Measurements from ENCODE around the gene TUBA3C. TPM values are rescaled to one million over a fixed set of nuclear protein-coding genes. Genes with fewer than 3 reads are reported as not detected.
A peak's percentile ranks its signal among the peaks of the same experiment; 100 is the strongest.

The TUBA3C gene
- total RNA-seq, 1 experiment from 2014 or later, result 65.6 TPM

DNA sequence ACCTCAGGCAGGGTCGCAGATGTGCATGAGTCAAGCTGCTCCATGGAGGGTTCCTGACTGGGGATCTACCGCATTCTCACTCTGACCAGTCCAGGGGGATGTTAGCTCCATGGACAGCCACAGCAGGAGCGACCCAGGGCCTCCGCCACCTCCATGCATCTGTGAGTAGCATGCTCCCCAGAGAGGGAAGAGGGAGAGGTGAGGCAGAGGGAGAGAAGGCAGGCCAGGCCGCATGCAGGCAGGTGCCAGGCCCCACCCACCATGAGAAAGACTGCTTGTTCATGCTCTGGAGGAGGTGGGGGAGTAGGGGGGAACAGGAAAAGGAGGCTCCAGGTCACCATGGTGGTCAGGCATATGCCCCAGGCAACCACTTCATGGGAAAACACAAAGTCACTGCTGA lies 20.3 kb downstream of the TUBA3C start:
- no peak for DNase-seq (ENCODE audit: low spot score)

DNA sequence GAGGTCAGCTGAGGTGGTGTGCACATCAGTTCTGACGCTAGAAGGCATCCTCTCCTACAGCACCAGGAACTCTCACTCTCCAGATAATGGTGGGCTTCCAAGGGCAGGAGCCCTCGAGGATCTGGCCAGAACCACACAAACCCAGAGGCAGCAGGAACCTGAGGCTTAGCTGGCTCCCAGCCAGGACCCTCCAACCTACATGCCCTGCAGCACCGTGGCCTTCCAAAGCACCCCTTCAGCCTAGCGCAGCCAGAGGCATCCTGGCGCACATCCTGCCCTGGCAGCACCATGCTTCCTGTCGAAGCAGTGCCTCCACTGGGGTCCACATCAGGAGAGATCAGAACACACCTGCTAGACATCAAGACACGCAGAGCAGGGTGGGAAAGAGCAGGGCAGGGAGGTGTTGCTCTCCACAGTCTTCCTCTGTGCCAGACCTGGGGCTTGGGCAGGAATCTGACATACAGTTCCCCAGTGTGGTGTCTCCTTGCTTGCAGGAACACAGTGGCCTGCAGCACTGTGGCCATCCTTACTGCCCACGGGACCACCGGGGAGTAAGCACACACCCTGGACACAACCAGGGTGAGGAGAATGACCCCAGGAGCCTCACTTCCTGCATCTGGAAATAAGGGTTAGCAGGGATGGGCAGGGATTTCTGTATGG lies 21.7 kb downstream of the TUBA3C start:
- DNase-seq (ENCODE audit: low spot score), result no peak

DNA sequence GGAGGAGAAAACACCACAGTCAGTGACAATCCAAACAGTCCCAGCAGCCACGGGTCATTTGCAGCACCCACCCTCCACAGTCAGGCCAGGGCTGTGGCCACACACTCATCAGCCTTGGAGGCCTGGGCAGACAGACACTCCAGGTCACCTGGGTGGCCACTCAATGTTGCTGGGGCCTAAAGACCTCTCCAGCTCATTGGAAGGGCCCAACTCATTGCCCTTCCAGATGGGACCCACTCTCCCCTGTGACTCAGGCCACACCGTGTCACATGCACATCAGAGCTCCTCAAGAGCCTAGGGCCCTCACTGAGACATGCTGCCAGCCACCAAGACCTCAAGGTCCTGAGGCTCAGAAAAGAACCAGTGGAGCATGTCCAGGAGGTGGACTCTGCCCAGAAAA lies 22.4 kb downstream of the TUBA3C start:
- no peak for DNase-seq (ENCODE audit: low spot score)

DNA sequence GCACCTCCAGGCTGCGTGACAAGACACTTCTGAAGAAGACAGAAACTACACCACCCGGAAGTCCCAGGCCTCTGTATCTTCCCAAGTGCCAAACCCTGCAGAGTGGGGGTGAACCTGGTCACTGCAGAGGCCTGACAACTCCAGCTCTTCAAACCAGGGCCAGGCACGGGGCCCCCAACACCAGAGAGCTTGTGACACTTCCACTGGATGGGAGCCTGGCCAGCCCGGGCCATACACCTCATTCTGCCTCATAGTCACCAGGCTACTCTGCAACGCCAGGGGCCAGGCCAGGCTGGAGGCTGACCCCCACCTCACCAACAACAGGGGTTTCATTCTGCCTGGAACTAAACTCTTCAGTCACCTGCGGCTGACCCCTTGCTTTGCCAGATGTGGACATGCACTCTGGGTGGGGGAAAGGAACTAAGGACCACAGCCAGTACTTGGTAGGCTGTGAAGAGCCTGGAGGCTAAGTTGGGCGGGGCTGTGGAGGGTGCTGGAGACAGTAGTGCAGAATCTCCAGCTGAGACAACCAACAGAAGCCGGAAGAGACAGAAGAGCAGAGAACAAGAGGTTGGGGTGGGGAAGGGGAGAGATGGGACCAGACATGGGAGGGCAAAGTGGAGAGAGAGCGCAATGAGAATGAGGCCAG lies 23.0 kb downstream of the TUBA3C start:
- DNase-seq (ENCODE audit: low spot score), result no peak

DNA sequence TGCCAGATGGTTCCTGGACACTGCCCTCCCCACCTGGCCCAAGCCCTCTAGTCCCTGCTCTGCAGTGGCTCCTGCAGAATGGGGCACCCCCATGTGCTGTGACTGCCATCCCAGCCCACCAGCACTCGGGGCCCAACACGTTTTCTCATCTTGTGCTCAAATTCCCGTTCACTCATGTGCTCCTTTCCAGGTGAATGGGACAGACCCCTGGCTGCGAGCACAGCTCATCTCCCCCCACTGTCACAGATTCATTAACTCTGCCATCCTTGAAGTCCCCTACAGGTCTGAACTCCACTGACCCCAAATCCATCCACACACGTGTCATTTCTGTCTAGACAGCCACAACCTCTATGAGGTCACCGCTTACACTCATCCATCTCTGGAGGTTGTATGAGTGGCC lies 23.6 kb downstream of the TUBA3C start:
- DNase-seq (ENCODE audit: low spot score), result no peak

DNA sequence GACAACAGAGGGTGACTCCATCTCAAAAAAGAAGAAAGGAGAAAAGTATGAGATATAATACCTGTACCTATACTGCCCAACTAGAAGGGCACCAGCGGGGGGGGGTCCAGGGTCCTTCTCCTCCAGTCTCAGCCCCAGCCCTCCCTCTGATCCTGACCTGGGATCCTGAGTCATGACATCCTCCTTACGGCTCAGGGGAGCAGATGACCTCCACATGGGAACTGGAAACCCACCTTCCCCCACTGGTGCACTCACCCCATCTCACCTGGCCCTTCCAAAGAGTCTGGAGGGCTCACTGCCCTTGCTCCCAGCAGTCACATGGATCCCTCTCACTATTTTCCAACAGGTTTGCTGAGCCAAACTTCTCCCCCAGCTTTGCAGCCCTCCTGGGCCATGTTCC lies 24.2 kb downstream of the TUBA3C start:
- DNase-seq (ENCODE audit: low spot score), result no peak

DNA sequence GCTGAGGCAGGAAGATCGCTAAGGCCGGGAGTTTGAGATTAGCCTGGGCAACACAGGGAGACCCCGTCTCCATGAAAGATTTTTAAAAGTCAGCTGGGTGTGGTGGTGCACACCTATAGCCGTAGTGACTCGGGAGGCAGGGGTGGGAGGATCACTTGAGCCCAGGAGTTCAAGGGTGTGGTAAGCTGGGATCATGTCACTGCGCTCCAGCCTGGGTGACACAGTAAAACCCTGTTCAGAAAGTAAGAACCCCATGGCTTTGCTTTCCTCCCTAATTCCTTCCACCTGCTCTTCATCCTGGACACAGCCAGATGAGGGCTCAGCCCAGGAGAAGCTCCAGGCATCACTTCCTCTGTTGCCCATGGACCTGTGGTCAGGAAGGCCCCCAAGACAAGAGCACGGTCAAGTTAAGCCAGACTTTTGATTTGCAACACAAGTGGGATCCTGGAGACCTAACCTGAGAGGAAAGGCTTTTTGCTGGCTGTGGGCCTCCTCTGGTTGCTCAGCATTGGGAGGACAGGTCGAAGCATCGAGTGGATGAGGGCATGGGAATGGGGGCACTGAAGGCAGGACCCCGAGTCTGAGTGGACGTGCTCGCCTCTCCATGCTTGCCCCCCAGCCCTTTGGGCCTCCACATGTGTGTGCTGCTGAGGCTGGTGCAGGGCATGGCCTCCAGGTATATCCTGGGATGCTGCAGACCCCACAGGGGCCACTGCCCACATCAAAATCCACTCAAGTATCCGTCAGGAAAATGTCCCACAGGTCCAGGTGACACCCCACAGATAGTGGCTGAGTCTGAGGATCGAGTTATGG lies 25.4 kb downstream of the TUBA3C start:
- no peak for DNase-seq (ENCODE audit: low spot score)

DNA sequence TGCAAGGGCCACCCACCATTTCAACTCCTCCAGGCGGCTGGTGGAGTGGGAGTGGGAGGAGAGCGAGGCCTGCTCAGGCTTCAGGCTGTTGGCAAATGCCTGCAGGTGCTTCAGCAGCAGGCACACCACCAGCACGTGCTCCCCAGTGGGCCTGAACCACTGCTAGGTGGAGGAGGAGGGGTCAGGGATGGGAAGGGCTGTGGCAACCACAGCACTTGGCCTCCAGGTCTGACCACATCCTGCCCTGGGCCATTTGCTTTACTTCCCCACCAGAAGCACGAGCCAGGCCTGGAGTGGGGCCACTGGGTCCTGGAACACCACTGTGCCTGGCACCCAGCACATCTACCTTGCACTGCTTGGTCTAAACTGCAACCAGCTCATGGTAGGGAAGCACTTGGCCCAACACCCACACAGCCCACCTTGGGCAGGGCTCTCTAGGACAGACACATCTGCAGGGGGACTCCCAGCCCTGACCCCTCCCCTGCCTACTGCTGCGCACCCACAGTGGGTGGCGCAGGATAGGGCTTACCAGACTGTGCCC lies 26.2 kb downstream of the TUBA3C start:
- DNase-seq (ENCODE audit: low spot score), result peak; percentile 6

DNA sequence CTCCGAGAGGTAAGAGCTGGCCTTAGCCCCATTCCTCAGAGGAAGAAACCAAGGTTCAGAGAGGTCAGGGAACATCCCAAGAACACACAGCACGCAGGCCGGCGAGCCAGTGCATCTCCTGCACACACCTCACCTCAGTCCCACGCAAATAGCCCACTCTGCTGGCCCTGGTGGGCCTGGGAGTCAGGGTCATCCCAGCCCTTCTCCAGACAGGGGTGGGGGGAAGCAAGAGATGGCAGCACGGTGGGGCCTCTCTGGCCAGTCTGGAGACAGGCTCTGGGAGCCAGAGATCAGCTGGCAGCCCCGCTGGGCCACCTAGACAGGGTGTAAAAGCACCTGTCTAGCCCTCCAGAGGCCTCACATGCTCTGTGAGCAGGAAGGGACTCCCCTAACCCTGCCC lies 26.8 kb downstream of the TUBA3C start:
- no peak for DNase-seq (ENCODE audit: low spot score)

DNA sequence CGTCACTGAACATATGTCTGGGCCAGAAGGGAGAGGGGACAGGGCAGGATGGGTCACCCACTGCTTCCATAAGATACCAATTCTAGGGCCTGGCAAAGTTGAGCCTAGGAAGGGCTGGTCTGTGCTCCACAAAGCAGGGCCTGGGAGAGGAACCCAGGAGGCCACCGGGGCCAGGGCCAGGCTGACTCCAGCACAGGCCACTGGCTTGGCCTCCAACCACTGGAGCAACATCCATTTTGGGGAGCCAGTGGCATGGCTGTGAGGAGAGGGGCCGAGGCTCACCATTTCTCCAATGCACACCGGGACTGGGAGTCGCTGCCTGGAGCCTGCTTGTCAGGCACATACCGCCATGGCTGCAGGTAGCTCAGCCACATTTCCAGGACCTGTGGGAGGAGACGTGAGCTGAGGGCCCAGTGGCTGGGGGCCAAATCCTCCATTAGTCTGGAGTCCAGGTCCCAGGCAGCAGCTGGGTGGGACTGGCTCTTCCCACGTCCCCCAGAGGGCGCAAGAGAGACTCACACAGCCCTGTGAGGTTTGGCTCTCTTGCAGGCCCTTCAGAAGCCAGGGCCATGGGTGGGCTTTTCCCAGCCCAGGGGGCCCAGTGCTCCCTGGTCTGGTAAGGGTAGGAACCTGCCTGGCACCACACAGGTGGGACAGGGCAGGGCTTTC lies 27.7 kb downstream of the TUBA3C start:
- no peak for DNase-seq (ENCODE audit: low spot score)

DNA sequence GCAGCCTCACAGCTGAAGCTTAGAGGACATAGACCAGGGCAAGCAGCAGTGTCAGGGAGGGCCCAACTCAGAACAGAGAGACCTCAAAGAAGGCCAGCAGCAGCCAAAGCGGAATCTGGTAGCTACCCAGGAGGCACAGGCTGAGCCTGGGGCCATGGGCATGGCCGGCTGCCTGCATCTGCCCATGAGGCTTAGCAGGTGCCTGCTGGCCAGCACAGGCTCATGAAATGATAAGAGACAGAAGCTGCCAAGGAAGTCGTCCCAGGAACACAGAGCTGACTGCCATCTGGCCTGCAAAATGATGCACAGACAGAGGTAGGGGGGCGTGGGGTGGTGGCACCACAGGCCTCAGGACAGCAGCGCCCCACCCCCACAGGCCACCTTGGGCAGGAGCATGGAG lies 29.2 kb downstream of the TUBA3C start:
- DNase-seq (ENCODE audit: low spot score), result no peak

- DNase-seq (ENCODE audit: low spot score), result no peak
Observed at GRCh38 chr13:19151581-19152263, 29.9 kb downstream of the TUBA3C start.

DNA sequence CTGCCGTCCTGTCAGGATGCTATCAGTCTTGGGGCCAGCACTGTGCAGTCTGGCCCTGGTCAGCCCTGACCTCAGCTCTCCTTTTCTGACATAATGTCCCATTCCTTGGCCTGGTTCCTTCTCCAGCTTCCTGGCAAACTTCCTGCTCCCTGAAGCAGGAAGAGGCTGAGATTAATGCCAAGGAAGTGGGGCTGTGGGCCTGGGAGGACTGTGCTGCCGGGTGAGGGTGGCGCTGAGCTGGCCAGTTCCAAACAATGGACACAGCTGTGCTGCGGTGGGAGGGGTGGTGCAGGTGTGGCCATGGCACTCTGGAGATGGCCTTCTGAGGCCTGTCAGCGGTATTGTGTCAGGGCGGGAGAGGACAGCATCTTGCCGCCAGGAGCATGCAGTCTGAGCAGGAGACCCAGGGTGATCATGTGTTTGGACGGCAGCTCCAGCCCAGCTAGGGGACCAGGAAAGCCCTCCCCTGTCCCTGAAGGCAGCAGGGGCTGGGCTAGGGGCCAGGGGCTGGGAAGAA lies 30.9 kb downstream of the TUBA3C start:
- peak; percentile 1 for DNase-seq (ENCODE audit: low spot score)

GRCh38 chr13:19150226-19150625 lies 31.4 kb downstream of the TUBA3C start:
- DNase-seq (ENCODE audit: low spot score), result no peak

- no peak for DNase-seq (ENCODE audit: low spot score)
Observed at GRCh38 chr13:19148561-19148960, 33.1 kb downstream of the TUBA3C start.

Measured in A172 (cell line).